ENCODE data around the gene PRR5L.

PRR5L gene

GRCh38 chr11:36328966-36329673 is 33.0 kb downstream of the PRR5L start:
- DNase-seq: no peak

- no peak for DNase-seq
Measured at GRCh38 chr11:36330411-36330810, 34.3 kb downstream of the PRR5L start.

- DNase-seq: no peak
Measured at GRCh38 chr11:36333468-36333867, 37.4 kb downstream of the PRR5L start.

GRCh38 chr11:36333897-36334296 is 37.8 kb downstream of the PRR5L start:
- DNase-seq: no peak

GRCh38 chr11:36339888-36340287 is 43.8 kb downstream of the PRR5L start:
- DNase-seq: no peak

- DNase-seq: no peak
Measured at GRCh38 chr11:36340897-36341296, 44.8 kb downstream of the PRR5L start.

GRCh38 chr11:36341915-36342314 is 45.8 kb downstream of the PRR5L start:
- DNase-seq: no peak

- DNase-seq: no peak
Measured at GRCh38 chr11:36342327-36342726, 46.2 kb downstream of the PRR5L start.

- no peak for DNase-seq
Measured at GRCh38 chr11:36343436-36343835, 47.3 kb downstream of the PRR5L start.

- DNase-seq: no peak
Measured at GRCh38 chr11:36345084-36345511, 49.0 kb downstream of the PRR5L start.

- no peak for DNase-seq
Measured at GRCh38 chr11:36345535-36346141, 49.5 kb downstream of the PRR5L start.

GRCh38 chr11:36346562-36347383 is 50.7 kb downstream of the PRR5L start:
- DNase-seq: no peak

GRCh38 chr11:36347384-36347906 is 51.4 kb downstream of the PRR5L start:
- no peak for DNase-seq

GRCh38 chr11:36349351-36350136 is 53.5 kb downstream of the PRR5L start:
- DNase-seq: no peak

- DNase-seq: no peak
Measured at GRCh38 chr11:36350137-36350513, 54.0 kb downstream of the PRR5L start.

- DNase-seq: no peak
Measured at GRCh38 chr11:36352922-36353321, 56.8 kb downstream of the PRR5L start.

- no peak for DNase-seq
Measured at GRCh38 chr11:36354221-36355003, 58.3 kb downstream of the PRR5L start.

- no peak for DNase-seq
Measured at GRCh38 chr11:36356201-36356600, 60.1 kb downstream of the PRR5L start.

GRCh38 chr11:36357831-36358230 is 61.7 kb downstream of the PRR5L start:
- DNase-seq: no peak

- no peak for DNase-seq
Measured at GRCh38 chr11:36358436-36358835, 62.3 kb downstream of the PRR5L start.

GRCh38 chr11:36360318-36360717 is 64.2 kb downstream of the PRR5L start:
- no peak for DNase-seq

GRCh38 chr11:36360826-36361415 is 64.8 kb downstream of the PRR5L start:
- no peak for DNase-seq

All from cortex of kidney (tissue), 1 donor.